Measurements from ENCODE around the gene SPECC1L. TPM values are rescaled to one million over a fixed set of nuclear protein-coding genes. Genes with fewer than 3 reads are reported as not detected.

SPECC1L gene
- total and polyA plus RNA-seq, 2 of the 8 experiments (the other 6 are each of a cell fraction or from before 2014, with no cell fraction given) = 15.7 to 61.6 TPM

GRCh38 chr22:24327832-24328231, 57.2 kb downstream of the SPECC1L start (continued):
- no peak for TF ChIP-seq CTCF (IDR thresholded peaks at IDR 0.05; ENCODE audit: control extremely low read depth in 1 of 3, insufficient read depth in 1 of 3, low read depth in 1 of 3, low read length in 3 of 3)
- no peak for TF ChIP-seq GABPA (IDR thresholded peaks at IDR 0.05; ENCODE audit: borderline replicate concordance, insufficient read depth, low read length)
- no peak for TF ChIP-seq TCF12 (IDR thresholded peaks at IDR 0.05; ENCODE audit: low read depth, low read length)
- TF ChIP-seq CHD1 (IDR thresholded peaks at IDR 0.05; ENCODE audit: low read depth, low read length) = no peak
- no peak for TF ChIP-seq HDAC6 (IDR thresholded peaks at IDR 0.05; ENCODE audit: low read depth, low read length)
